GM19438 (cell line): Measurements from ENCODE around the gene EFCAB6.
"Not testable (repeated sequence)": the region's sequence is repeated elsewhere in the genome, so short reads cannot be mapped to it uniquely, and the experiment has no call there.

ENCODE experiments used
- ATAC-seq: cut with Tn5 transposase; IDR thresholded peaks from one replicate; pipeline ENCODE4 v1.9.1; 2021; ENCODE audit warnings: low read depth; ENCODE audit not compliant: unreplicated experiment

Gene EFCAB6

GRCh38 chr22:43656581-43656980 lies 155.5 kb downstream of the EFCAB6 start:
- ATAC-seq = not testable (repeated sequence)

GRCh38 chr22:43654271-43654670 lies 157.8 kb downstream of the EFCAB6 start:
- no peak for ATAC-seq

- no peak for ATAC-seq
Measured at GRCh38 chr22:43652845-43653244, 159.3 kb downstream of the EFCAB6 start.

GRCh38 chr22:43643387-43643786 lies 168.7 kb downstream of the EFCAB6 start:
- no peak for ATAC-seq

- no peak for ATAC-seq
Measured at GRCh38 chr22:43642319-43643206, 169.5 kb downstream of the EFCAB6 start.

GRCh38 chr22:43639228-43639948 lies 172.7 kb downstream of the EFCAB6 start:
- ATAC-seq = no peak

- no peak for ATAC-seq
Measured at GRCh38 chr22:43637275-43638260, 174.5 kb downstream of the EFCAB6 start.

- no peak for ATAC-seq
Measured at GRCh38 chr22:43636086-43636485, 176.0 kb downstream of the EFCAB6 start.

- ATAC-seq = no peak
Measured at GRCh38 chr22:43635101-43635500, 177.0 kb downstream of the EFCAB6 start.

- ATAC-seq = no peak
Measured at GRCh38 chr22:43634316-43634715, 177.8 kb downstream of the EFCAB6 start.

GRCh38 chr22:43633631-43634285 lies 178.3 kb downstream of the EFCAB6 start:
- no peak for ATAC-seq

- no peak for ATAC-seq
Measured at GRCh38 chr22:43631846-43632245, 180.3 kb downstream of the EFCAB6 start.

GRCh38 chr22:43631201-43631600 lies 180.9 kb downstream of the EFCAB6 start:
- no peak for ATAC-seq

- no peak for ATAC-seq
Measured at GRCh38 chr22:43630451-43630850, 181.7 kb downstream of the EFCAB6 start.

- no peak for ATAC-seq
Measured at GRCh38 chr22:43628250-43628649, 183.9 kb downstream of the EFCAB6 start.

- ATAC-seq = no peak
Measured at GRCh38 chr22:43627485-43628213, 184.5 kb downstream of the EFCAB6 start.

- ATAC-seq = no peak
Measured at GRCh38 chr22:43625242-43625641, 186.9 kb downstream of the EFCAB6 start.

GRCh38 chr22:43624144-43624998 lies 187.7 kb downstream of the EFCAB6 start:
- ATAC-seq = no peak
